Transverse colon (tissue), 4 donors: ENCODE measurements around the gene CAPN12.
A peak's percentile ranks its signal among the peaks of the same experiment; 100 is the strongest.

ENCODE experiments used
- CTCF ChIP-seq, 5 experiments: fragments of 200-600 bp in 3 of 5; fragments of 450-650 bp in 2 of 5; sonication (generic) in 3 of 5; IDR thresholded peaks; 1 replicate in 2 of 5; 2 replicates in 3 of 5; pipeline ENCODE4 v1.5.1; 2016 to 2017; ENCODE audit warnings: antibody characterized with exemption in 5 of 5, inconsistent platforms in 3 of 5, mild to moderate bottlenecking in 2 of 5, moderate library complexity in 1 of 5
- EP300 ChIP-seq: sonication (generic); formaldehyde crosslinking; IDR thresholded peaks from one replicate; pipeline ENCODE4 v1.6.1; 2017; ENCODE audit warnings: antibody characterized with exemption, low read depth
- POLR2A ChIP-seq: fragments of 450-650 bp; IDR thresholded peaks from one replicate; pipeline ENCODE4 v1.6.1; 2016; ENCODE audit warnings: antibody characterized with exemption, mild to moderate bottlenecking, moderate library complexity
- POLR2AphosphoS5 ChIP-seq, 3 donors: sonication (generic); formaldehyde crosslinking; IDR thresholded peaks; one replicate each; pipeline ENCODE4 v1.6.1; 2016; ENCODE audit warnings: antibody characterized with exemption in 3 of 3

GRCh38 chr19:38735257-38735686, 9.0 kb downstream of the CAPN12 start:
- TF ChIP-seq CTCF (IDR thresholded peaks at IDR 0.05) (no peak), POLR2A (peak; percentile 24), POLR2AphosphoS5 (IDR thresholded peaks at IDR 0.05) (peak in 1 of 3 donors; percentile 10), EP300 (no peak)
